GM19025 (cell line): Measurements from ENCODE around the gene METRNL.

ENCODE experiments used
- ATAC-seq: cut with Tn5 transposase; IDR thresholded peaks from one replicate; pipeline ENCODE4 v1.9.1; 2021; ENCODE audit warnings: mild to moderate bottlenecking, low read depth, moderate library complexity; ENCODE audit not compliant: unreplicated experiment

The METRNL gene

DNA sequence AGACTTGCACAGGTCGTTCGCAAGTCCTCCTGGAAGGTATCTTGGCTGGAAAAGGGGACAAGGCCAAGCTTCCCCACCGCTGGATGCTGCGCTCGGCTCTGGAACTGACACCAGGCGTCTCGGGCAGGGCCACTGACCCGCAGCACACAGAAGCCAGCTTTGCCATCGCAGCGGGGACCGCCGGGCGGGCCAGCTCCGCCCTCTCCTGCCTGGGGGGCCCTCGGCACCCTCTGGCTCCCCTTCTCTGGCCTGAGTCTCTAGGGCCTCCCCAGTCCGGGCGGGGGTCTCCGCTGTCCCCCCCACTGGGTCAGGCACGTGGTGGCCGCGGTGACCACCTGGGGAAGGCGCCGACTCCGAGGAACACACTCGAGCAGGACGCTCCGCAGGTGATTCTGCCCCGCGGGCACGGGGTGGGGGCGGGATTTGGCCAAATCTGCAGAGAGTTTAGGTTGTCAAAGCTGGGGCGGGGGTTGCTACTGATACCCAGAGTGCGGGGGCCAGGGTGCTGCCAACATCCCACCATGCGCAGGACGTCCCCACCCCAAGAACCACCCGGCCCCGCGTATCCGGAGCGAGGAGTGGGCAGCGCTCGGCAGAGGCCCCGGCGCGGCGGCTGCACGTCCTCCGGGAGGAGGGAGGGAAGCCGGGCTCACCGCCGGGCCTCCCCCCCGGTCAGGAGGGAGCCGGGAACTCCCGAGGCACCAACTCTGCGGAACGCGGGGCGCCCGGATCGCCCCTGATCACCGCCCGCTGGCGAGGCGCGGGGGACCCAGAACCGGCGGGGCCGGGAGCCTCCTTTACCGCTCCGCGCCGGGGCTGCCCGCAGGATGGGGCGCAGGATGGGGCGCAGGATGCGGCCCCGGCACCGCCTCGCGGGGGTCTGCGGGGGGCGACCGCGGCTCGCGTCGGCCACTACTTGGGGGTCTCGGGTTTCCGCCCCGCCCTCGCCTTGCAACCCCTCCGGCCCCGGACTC lies 744 bp upstream of the METRNL start:
- no peak for ATAC-seq

GRCh38 chr17:83079766-83080578 lies 563 bp downstream of the METRNL start:
- no peak for ATAC-seq

DNA sequence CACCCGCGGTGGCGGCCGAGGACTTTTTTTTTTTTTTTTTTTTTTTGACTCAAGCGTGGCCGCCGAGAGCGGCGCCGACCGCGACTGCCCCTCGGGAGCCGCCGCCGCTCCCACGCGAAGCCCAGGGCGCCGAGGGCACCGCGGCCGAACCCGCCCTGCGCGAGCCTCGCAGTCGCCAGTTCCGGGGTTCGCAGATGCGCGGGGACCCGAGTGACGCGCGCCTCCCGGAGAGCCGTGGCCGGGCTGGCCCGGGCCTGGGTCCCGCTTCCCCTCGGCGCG lies 1.1 kb downstream of the METRNL start:
- ATAC-seq: no peak

DNA sequence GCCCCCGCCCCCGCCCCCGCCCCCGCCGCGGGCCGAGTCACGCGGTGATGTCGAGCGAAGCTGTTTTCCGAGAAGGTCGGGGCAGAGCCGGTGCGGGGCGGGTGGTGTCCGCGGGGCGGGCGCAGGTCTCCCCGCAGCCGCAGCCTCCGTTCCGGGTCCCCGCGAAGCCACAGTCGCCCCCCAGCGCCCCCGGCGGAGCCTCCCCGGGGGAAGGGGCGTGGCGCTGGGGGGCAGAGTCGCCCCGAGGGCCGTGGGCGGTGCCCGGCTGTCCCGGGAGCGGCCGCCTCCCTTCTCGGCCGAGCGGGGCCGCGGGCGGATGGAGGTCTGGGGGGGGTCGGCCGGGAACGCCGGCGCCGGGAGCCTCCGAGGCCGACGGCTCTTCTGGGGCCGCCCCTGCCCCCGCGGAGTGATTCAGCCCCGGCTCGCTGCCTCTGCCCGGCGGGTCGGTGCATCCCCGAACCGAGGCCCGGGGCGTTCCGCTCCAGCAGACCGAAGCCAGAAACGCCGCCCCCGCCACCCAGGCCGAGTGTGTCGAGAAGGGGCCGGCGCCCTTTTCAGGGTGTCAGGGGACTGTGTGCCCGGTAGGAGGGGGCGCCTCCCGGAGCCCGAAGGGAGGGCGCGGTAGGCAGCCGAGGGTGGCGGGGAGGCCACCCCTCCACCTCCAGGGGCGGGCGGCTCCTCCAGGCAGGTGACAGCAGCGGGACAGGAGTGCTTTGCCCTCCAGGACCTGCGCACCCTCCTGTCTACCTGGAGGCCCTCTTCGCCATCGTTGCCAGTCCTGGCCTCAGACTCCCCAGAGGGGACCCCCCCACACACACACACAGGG lies 1.7 kb downstream of the METRNL start:
- no peak for ATAC-seq

DNA sequence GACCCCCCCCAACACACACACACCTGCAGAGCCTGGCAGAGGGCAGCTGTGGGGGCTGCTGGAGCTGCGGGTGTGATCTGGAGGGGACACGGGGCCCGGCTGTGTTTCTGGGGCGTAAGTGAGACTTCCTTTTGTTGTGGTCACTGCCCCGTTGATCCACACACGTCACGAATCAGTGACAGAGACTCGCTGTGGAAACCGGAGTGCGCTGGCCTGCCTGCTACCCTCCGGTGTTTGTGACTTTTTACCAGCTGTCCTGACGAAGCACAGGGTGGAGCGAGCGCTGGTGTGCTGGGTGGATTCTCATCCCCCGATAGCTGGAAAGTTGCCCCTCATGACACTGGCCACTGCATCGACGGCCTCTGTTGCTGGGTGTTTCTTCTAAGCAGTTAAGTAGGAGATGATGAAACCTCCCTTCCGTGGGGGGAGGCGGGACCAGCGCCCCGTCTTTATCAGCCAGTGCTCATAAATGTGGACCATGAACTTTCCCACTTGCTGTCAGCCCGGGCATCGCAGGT lies 2.3 kb downstream of the METRNL start:
- no peak for ATAC-seq

GRCh38 chr17:83082424-83082823 lies 3.0 kb downstream of the METRNL start:
- no peak for ATAC-seq

GRCh38 chr17:83082909-83083367 lies 3.5 kb downstream of the METRNL start:
- ATAC-seq: no peak

- no peak for ATAC-seq
Measured at GRCh38 chr17:83083368-83084201, 4.2 kb downstream of the METRNL start.

DNA sequence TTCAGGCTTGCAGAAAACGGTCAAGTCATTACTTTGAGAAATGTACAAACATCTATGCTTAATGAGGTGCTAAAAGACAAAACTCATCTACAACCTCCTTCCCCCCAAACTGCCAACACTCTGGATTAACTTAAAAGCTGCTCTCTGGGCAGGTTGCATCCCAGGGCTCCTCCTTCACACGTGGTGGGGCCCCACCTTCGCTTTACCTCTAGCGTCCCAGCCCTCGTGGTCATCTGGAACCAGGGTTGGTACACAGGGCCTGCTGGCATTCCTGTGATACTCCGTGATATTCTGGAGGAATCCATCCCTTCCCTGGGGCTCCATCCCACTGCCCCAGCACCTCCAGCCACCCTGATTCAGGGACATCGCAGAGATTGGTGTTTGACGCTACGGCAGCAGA lies 4.8 kb downstream of the METRNL start:
- no peak for ATAC-seq

DNA sequence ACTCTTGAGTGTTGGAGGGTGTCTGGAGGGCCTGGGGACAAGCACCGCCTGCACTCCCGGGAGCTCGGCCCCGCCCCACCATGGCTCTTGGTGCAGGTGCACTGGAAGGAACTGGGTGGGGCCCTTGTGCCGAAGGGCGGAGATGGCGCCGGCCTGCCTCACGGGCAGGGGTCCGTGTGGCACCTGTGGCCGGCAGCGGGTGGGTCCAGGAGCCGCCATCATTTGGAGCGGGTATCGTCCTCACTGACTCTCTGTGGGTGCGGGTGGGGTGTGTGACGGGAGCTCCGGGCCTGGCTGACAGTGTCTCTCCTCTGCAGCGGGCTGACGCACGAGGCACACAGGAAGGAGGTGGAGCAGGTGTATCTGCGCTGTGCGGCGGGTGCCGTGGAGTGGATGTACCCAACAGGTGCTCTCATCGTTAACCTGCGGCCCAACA lies 5.2 kb downstream of the METRNL start:
- ATAC-seq: no peak

DNA sequence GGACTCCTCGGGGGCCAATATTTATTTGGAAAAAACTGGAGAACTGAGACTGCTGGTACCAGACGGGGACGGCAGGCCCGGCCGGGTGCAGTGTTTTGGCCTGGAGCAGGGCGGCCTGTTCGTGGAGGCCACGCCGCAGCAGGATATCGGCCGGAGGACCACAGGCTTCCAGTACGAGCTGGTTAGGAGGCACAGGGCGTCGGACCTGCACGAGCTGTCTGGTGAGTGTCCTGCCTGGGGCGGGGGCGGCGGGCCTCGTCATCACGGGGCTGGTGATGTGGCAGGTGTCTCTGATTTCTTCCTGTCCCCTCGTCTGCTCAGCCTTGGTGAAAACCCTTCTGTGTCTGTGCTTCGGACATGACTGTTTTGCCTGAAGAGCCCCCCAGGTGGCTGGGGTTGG lies 5.7 kb downstream of the METRNL start:
- no peak for ATAC-seq

GRCh38 chr17:83085526-83086198 lies 6.3 kb downstream of the METRNL start:
- ATAC-seq: no peak

DNA sequence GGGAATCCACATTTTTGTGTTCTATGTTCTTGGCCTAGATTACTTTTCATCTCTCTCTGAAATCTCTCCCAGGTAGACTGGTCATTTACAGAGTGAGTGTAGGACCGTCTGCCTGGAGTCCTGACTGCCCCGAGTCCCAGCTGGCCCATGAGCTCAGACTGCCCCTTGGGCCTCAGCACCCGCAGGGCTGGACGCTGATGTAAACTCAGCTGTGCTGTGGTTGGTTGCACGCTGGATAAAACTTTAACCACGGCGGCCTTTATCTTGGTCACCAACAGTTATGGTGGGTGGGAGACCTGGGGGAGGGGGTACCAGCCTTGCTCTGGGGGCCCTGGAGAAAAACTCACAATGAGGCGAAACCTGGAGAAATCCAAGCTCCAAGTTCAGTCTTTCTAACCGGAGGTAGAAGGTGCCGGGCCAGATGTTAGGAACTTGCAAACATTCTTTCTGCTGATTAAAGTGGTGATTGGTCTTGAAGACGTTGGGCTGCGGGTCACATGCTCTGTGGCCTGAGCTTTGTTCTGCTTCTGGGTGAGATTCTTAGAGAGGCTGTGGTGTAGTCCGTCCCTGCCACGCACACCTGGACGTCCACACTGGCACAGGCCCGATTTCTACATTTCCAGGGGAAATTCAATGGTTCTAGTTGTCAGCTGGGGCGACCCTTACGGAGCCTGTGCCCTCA lies 6.9 kb downstream of the METRNL start:
- no peak for ATAC-seq

DNA sequence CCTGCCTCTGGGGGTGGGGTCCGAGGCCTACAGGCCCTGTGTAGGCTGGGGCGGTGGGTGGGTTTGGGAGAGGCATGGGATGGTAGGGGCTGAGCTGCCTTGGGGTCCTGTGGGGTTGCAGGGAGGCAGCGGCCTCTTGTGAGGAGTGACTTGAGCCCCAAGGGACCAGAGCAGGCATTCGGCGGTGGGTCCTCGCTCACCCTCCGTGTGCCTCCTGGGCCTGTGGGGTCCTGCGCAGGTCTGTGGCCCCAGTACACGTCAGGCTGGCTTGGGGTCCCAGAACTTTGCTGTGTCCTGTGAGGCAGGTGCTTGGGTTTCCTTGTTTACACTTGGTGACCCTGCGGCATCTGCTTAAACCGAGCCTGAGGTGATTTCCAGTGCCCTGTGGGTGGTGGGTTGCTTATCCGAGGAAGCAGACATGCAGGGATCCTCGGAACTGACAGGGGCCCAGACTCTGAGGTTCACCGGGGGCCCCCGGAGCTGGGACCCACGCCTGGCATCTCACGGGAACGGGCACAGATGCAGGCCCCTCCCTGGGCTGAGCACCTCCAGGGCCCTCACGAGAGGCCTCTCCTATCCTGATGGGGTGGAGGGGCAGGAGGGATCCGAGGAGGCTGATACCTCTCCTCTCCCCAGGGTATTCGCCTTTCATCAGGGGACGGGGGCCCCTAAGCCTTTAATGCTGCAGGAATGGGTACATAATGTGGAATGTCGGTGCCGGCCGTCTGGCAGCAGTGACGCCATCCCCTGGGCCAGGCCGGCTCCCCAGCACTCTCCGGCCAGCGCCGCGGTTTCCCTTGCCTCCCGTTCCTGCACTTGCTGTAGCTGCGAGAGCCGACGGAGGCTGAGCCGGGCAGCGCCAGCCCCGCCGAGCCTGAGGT lies 7.7 kb downstream of the METRNL start:
- ATAC-seq: no peak

DNA sequence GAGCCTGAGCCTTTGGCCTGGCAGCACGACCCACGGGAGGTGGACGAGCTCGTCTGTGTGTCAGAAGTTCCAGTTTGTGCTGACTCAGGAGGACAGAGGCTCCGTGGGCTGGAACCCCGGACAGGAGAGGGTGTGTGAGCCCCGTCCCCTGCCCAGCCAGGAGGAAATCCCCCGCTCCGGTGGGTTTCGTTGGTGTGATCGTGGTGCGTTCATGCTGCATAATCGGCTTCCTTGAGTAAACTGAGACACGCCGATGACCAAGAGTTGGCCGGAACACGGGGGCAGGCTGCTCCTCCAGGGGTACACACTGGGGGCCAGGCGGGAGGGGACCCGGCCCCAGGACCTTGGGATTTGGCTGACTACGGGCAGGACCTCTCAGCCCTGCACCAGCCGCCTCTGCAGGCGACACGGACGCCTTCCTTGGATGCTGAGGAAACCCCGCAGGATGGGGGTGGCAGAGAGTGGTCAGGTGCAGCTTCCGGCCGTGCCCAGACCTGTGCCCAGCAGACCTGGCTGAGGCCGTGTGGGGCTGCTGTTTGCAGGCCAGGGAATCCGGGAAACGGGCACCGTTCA lies 8.5 kb downstream of the METRNL start:
- ATAC-seq: no peak

GRCh38 chr17:83088451-83088850 lies 9.0 kb downstream of the METRNL start:
- no peak for ATAC-seq

- ATAC-seq: no peak
Measured at GRCh38 chr17:83088909-83089308, 9.5 kb downstream of the METRNL start.
